ENCODE measurements around the gene SERPINE1. TPM values are rescaled to one million over a fixed set of nuclear protein-coding genes. Genes with fewer than 3 reads are reported as not detected.

SERPINE1 gene
- total and polyA plus RNA-seq, 3 experiments from 2014 or later, result 0.31 to 0.44 TPM; not detected in 1

Other genes starting within 250 kb of the SERPINE1 start
- gene UFSP1, start 237.4 kb upstream of the SERPINE1 start, total RNA-seq, result 1 to 10 TPM; 3.1 to 4.0 TPM
- gene UFSP1, start 237.4 kb upstream of the SERPINE1 start, polyA plus RNA-seq, result 2.1 TPM
- under 1 TPM in 1 of 2 experiments, not detected in 1; 0.20 TPM for gene ACHE, start 231.2 kb upstream of the SERPINE1 start, total RNA-seq
- gene ACHE, start 231.2 kb upstream of the SERPINE1 start, polyA plus RNA-seq, result 0.30 TPM
- gene MUC3A, start 177.6 kb upstream of the SERPINE1 start, total RNA-seq, result not detected
- gene MUC3A, start 177.6 kb upstream of the SERPINE1 start, polyA plus RNA-seq, result not detected
- gene MUC12, start 157.5 kb upstream of the SERPINE1 start, total RNA-seq, result under 1 TPM in 1 of 2 experiments, not detected in 1; 0.35 TPM
- gene MUC12, start 157.5 kb upstream of the SERPINE1 start, polyA plus RNA-seq, result 0.54 TPM
- not detected for gene MUC17, start 107.0 kb upstream of the SERPINE1 start, total RNA-seq
- gene MUC17, start 107.0 kb upstream of the SERPINE1 start, polyA plus RNA-seq, result not detected
- gene TRIM56, start 41.6 kb upstream of the SERPINE1 start, total RNA-seq, result 10 to 100 TPM; 29.1 to 31.9 TPM
- 22.0 TPM for gene TRIM56, start 41.6 kb upstream of the SERPINE1 start, polyA plus RNA-seq
- gene AP1S1, start 27.4 kb downstream of the SERPINE1 start, total RNA-seq, result 10 to 100 TPM; 42.6 to 43.6 TPM
- 4.4 TPM for gene AP1S1, start 27.4 kb downstream of the SERPINE1 start, polyA plus RNA-seq
- gene VGF, start 38.5 kb downstream of the SERPINE1 start, total RNA-seq, result under 1 TPM; 0.13 to 0.16 TPM
- not detected for gene VGF, start 38.5 kb downstream of the SERPINE1 start, polyA plus RNA-seq
- not detected for gene NAT16, start 53.2 kb downstream of the SERPINE1 start, total RNA-seq
- not detected for gene NAT16, start 53.2 kb downstream of the SERPINE1 start, polyA plus RNA-seq
- gene MOGAT3, start 73.9 kb downstream of the SERPINE1 start, total RNA-seq, result not detected
- gene MOGAT3, start 73.9 kb downstream of the SERPINE1 start, polyA plus RNA-seq, result not detected
- 10 to 100 TPM; 41.3 to 45.4 TPM for gene PLOD3, start 90.5 kb downstream of the SERPINE1 start, total RNA-seq
- 23.1 TPM for gene PLOD3, start 90.5 kb downstream of the SERPINE1 start, polyA plus RNA-seq
- 10 to 100 TPM; 50.6 to 51.7 TPM for gene ZNHIT1, start 91.1 kb downstream of the SERPINE1 start, total RNA-seq
- 66.2 TPM for gene ZNHIT1, start 91.1 kb downstream of the SERPINE1 start, polyA plus RNA-seq
- 10 to 100 TPM; 19.5 to 20.3 TPM for gene CLDN15, start 110.7 kb downstream of the SERPINE1 start, total RNA-seq
- 1.2 TPM for gene CLDN15, start 110.7 kb downstream of the SERPINE1 start, polyA plus RNA-seq
- 100 to 1,000 TPM; 137 to 139 TPM for gene FIS1, start 118.0 kb downstream of the SERPINE1 start, total RNA-seq
- 206 TPM for gene FIS1, start 118.0 kb downstream of the SERPINE1 start, polyA plus RNA-seq
- 10 to 100 TPM; 13.3 to 13.4 TPM for gene IFT22, start 194.7 kb downstream of the SERPINE1 start, total RNA-seq
- 7.9 TPM for gene IFT22, start 194.7 kb downstream of the SERPINE1 start, polyA plus RNA-seq
- not detected for gene COL26A1, start 235.8 kb downstream of the SERPINE1 start, total RNA-seq
- gene COL26A1, start 235.8 kb downstream of the SERPINE1 start, polyA plus RNA-seq, result not detected